DMS53 (cell line): ENCODE results near the gene AGPAT1.
"Not testable (repeated sequence)": the region's sequence is repeated elsewhere in the genome, so short reads cannot be mapped to it uniquely, and the experiment has no call there.

Experiments
- DNase-seq: peaks from one replicate; lab custom pipeline; 2025; lab: John Stamatoyannopoulos, UW

AGPAT1 gene

DNA sequence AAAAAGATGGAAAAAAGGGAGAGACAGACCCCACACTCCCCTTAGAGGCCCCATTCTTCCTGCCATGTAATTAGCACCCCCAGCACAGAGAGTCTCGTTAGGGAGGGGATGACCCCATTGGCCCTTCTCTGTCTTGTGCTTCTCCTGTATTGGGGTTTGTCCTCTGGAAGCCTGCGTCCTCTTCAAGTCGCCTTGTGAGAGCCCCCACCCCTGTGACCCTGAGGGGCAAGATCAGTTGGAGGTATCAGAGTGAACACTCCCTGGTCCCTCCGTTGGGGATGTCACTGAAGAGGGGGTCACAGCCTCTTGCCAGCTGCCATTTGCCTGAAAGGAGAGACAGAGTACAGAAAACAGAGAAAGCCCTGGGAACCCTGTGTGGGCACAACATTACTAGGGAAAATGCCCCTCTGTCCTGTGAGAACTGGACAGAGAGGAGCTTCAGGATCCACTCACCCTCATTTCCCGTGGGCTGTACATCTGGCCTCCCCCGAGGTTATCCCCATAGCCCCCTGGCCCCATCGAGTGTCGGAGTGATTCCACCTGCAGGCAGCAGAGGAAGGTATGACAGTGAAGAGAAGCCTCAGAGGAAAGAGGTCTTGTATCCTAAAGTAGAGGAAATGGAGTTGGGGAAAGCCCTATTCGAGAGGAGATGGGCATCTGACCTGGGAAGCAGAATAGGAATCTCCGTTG lies 10.4 kb upstream of the AGPAT1 start:
- not testable (repeated sequence) for DNase-seq

DNA sequence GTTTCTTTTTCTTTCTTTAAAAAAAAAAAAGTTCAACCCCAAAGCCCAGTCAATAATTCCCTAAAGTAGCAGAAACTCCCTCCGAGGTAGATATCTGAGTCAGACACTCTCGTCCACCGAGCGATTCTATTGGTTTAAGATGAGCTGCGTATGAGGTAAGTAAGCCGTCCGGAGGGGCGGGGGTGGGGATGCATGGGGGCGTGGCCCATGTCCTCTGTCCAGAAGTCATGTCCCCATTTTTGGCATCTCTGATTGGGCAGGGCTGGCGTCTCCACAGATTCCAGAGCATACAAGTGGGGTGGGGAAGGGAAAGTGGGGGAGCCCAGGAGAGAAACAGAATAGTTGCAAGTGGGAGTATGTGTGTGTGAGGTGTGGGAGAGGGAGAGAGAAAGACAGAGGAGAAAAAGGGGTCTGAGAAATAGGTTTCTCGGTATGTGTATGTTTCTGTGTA lies 9.8 kb upstream of the AGPAT1 start:
- DNase-seq: peak; percentile 58

DNA sequence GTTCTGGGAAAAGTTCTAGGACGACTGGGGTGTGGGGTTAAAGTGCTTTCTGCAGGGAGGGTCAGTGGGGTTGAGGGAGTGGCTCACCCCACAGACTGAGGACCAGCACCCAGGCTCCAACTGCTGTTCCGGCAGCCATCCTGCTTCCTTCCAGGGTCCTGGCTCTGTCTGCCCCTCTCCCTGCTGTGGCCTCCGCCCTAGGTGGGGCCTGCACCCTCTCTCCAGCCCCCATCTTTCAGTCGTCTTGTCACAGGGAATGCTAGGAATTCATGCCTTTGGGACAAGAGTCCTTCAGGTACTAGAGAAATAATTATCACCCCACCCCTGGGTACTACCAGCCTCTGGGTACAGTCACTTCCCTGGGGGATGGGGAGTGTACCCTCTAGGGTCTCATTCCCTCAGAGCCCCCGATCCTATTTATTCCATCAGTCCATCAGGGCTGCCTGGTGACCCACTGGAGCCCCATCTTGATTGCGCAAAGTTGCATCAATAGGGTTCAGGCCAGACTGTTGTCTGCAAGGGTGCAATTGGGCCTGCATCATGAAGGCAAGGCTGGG lies 8.3 kb upstream of the AGPAT1 start, which contains the start of gene AGER:
TSS of gene AGER (minus strand) at position 170 of the 557 bp plus-strand sequence. CDS start at position 139, 31 bp downstream.
- no peak for DNase-seq

GRCh38 chr6:32183483-32184083 lies 7.7 kb upstream of the AGPAT1 start:
- DNase-seq: no peak

GRCh38 chr6:32183030-32183429 lies 7.1 kb upstream of the AGPAT1 start:
- DNase-seq: no peak

GRCh38 chr6:32182555-32182981 lies 6.7 kb upstream of the AGPAT1 start:
- DNase-seq: no peak

- DNase-seq: no peak
These were observed 6.1 kb upstream of the AGPAT1 start for GRCh38 chr6:32181915-32182529.

GRCh38 chr6:32181148-32181702 lies 5.3 kb upstream of the AGPAT1 start:
- DNase-seq: no peak

GRCh38 chr6:32179766-32180405 lies 4.0 kb upstream of the AGPAT1 start:
- DNase-seq: no peak

GRCh38 chr6:32178547-32179440 lies 2.9 kb upstream of the AGPAT1 start:
- peak; percentile 60 for DNase-seq

DNA sequence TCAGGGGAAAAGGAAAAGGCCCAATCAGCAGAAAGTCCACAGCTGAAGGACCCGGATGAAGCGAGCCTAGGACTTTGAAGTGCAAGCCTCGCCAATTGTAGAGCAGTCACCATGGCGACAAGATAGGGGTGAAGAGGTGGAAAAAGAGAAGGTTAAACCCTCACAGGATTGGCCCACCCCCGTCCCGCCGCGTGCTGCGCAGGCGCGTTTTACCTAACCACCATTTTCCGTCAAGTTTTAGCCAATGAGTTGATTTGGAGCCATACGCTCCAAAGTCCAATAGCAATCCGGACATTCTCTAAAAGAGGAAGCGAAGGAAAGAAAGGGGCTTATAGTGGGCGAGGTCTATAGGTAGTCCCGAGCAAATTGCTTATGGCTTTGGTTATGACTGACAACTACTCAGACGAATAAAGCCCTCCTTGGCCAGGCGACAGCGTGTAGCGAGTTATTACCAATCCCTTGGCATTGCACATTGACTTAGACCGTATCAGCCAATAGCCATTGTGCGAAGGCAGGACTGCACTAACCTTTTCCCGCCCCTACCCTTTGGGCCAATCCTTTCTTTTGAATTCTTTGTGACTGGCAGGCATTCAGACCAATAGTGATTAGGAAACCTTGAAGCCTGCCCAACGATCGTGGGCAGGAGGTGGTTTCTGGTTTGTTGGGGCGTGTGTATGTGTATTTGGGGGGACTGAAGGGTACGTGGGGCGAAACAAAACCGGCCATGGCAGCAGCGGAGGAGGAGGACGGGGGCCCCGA lies 2.1 kb upstream of the AGPAT1 start, which contains the start of gene RNF5:
TSS of gene RNF5 (plus strand) at position 618 of the 759 bp plus-strand sequence. CDS start at position 725, 107 bp downstream.
- DNase-seq: peak; percentile 100

DNA sequence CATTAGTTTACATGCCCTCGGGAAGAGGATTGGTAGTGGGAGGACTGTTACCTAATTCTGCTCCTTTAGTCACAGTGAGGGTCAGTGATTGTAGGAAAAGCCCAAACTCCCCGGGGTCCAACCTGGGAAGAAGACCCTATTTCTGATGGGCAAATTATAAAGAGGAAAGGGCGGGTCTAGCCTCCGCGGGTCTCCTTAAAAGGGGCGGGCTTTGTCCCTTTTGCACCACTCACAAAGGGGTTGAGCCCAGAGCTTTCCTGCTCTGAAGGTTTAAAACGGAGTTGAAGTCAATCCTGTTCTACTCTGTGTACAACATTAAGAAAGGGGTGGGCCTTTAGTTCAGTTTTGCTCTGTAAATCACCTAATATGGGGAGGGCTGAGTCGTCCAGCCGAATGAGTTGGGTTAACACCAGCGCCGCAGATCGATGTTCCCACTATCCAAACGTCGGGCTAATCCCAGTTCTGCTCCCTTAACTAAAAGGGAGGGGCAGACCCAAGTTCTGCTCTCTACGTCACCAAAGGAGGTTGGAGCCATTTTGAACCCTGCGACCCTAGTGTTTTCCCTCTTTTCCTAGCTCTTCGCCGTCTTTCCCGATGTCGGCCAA lies 1.4 kb upstream of the AGPAT1 start:
- DNase-seq: peak; percentile 88

DNA sequence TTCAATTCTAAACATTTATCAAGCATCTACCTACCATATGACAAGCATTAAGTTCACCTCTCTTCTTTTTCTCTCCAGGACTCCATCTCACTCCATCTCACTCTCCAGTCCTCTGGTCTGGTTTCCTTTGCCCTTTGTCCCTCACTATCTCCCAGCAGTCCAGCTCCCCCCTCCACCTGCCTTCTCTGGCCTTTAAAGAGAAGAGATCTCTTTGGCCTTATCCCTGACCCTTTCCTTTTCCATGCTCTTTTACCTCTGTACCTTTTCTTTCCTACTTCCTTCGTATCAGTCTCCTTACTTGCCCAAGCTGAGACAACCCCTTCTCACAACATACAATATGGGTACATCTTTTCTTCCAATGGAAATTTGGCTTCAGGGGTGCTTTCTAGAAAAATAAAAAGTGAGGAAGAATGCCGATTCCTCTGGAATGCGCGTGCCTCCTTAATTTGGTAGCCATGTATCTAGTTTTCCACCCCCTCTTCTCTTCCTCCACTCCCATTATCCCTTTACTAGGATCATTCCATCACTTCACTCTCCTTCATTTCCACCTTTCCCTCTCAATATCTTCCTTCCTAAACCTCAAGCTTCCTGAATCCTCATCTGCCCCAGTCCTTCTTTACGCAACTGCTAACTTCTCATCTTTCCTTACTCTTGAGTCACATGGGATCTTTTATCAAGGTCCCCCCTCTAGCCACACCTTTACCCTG lies 745 bp upstream of the AGPAT1 start:
- peak; percentile 69 for DNase-seq

DNA sequence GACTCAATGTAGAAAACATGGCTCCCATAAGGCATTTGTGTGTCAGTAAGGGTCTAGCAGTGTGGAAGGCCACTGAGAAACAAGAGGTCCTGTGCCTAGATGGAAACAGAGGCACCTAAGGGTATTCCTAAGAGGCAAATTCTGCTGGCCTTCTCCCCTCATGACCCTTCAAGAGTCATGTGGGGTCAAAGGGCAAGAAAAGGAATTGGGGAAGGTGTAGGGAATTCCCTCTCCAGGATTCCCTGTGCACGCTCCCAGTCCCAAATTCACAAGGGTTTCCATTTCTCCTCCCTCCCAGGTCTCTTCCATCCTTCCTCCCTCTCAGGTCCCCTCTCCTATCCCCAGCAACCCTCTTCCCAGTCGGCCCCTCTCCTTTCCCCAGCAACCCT lies 568 bp downstream of the AGPAT1 start:
- no peak for DNase-seq

DNA sequence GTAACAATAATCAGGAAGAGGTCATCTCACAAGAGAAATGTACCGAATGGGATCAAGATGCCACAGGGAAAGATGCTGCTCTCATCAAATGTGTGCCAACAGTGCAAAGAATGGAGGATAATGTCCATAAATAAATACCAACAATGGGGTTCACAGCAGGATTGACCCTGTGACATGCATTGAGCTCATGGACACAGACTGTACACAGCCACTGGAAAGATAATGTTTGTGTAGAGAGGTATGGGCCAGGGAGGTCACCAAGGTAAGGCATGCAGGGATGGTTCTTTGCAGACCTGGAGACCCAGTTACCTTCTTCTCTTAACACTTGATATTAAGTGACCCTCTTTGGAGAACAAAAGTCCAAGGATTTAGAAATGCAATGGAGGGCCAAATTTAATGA lies 1.5 kb downstream of the AGPAT1 start:
- DNase-seq: no peak

DNA sequence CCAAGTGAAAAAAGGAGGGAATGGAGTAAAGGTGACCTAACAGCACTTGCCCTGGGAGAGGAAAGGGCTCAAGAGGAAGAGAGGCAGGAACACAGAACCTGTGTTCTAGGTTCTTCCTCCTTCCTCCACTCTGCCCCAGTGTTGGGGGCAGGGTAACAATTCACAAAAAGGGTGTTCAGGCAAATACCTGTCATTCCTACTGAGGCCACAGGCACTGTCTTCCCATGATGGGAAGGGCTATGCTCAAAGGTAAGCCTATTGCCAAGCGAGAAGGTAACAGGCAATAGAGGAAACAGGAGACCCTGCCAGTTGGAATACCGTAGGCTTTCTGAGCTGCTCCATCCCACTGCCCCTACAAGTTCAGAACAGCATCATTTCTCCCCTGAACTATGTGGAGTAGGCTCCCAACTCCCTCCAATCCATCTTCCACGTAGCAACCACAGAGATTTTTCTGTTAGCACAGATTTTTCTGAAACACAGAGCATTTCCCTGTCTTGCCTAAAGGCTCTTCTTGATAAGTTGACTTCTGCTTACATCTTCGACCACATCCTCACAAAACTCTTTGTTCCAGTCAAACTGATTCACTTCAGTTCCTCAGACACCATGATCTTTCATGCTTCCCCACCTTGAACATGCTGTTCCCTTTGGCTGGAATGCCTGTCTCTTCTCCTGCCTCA lies 2.7 kb downstream of the AGPAT1 start:
- DNase-seq: no peak

- no peak for DNase-seq
These were observed 4.7 kb downstream of the AGPAT1 start for GRCh38 chr6:32171234-32171633.

GRCh38 chr6:32170294-32170693 lies 5.6 kb downstream of the AGPAT1 start:
- DNase-seq: no peak
